ENCODE data around the gene TRIM7. TPM values are rescaled to one million over a fixed set of nuclear protein-coding genes. Genes with fewer than 3 reads are reported as not detected.
"Not testable (repeated sequence)": the region's sequence is repeated elsewhere in the genome, so short reads cannot be mapped to it uniquely, and the experiment has no call there.

The TRIM7 gene
- total and polyA plus RNA-seq, 2 donors = 0.38 to 5.3 TPM

GRCh38 chr5:181153814-181154213 lies 51.2 kb downstream of the TRIM7 start:
- DNase-seq (ENCODE audit: low read depth in 6 of 9, low spot score in 9 of 9) = no peak
- Histone ChIP-seq H3K27ac (ENCODE audit: low read depth in 1 of 2, low read length in 1 of 2) (no peak overlapping the region), H3K4me3 (ENCODE audit: low read length in 2 of 2) (no peak overlapping the region), H3K36me3 (ENCODE audit: control insufficient read depth in 2 of 2, insufficient read depth in 2 of 2, low read length in 1 of 2) (no peaks in the 10 kb centered on the region), H3K9me3 (ENCODE audit: control insufficient read depth in 2 of 2, insufficient read depth in 1 of 2, low read length in 1 of 2) (no peaks in the 10 kb centered on the region), H3K4me1 (ENCODE audit: control insufficient read depth in 2 of 2, insufficient read depth in 2 of 2, low read length in 2 of 2) (peaks cover 0 to 9% of the 10 kb centered on the region in 2 donors), H3K27me3 (ENCODE audit: control insufficient read depth in 2 of 2, insufficient read depth in 1 of 2, low read length in 1 of 2) (peaks cover 0 to 2% of the 10 kb centered on the region in 2 donors)
- 68% methylated on average over 5 of the region's 5 CpGs for WGBS

GRCh38 chr5:181152406-181152805 lies 52.6 kb downstream of the TRIM7 start:
- no peak for DNase-seq (ENCODE audit: low read depth in 6 of 9, low spot score in 9 of 9)
- Histone ChIP-seq H3K27ac (ENCODE audit: low read depth in 1 of 2, low read length in 1 of 2) (no peak overlapping the region), H3K9me3 (ENCODE audit: control insufficient read depth in 2 of 2, insufficient read depth in 1 of 2, low read length in 1 of 2) (no peaks in the 10 kb centered on the region), H3K27me3 (ENCODE audit: control insufficient read depth in 2 of 2, insufficient read depth in 1 of 2, low read length in 1 of 2) (peaks cover 0 to 6% of the 10 kb centered on the region in 2 donors), H3K4me1 (ENCODE audit: control insufficient read depth in 2 of 2, insufficient read depth in 2 of 2, low read length in 2 of 2) (peaks cover 0 to 12% of the 10 kb centered on the region in 2 donors), H3K4me3 (ENCODE audit: low read length in 2 of 2) (no peak overlapping the region), H3K36me3 (ENCODE audit: control insufficient read depth in 2 of 2, insufficient read depth in 2 of 2, low read length in 1 of 2) (no peaks in the 10 kb centered on the region)
- WGBS = 81% methylated on average over 9 of the region's 9 CpGs

GRCh38 chr5:181151146-181151545 lies 53.9 kb downstream of the TRIM7 start:
- no peaks in the 10 kb centered on the region for H3K36me3 ChIP-seq (ENCODE audit: control insufficient read depth in 2 of 2, insufficient read depth in 2 of 2, low read length in 1 of 2)
- DNase-seq (ENCODE audit: low read depth in 6 of 9, low spot score in 9 of 9) = no peak
- no peak overlapping the region for H3K4me3 ChIP-seq (ENCODE audit: low read length in 2 of 2)
- no peaks in the 10 kb centered on the region for H3K9me3 ChIP-seq (ENCODE audit: control insufficient read depth in 2 of 2, insufficient read depth in 1 of 2, low read length in 1 of 2)
- 48% methylated on average over 9 of the region's 9 CpGs for WGBS
- peaks cover 0 to 12% of the 10 kb centered on the region in 2 donors for H3K4me1 ChIP-seq (ENCODE audit: control insufficient read depth in 2 of 2, insufficient read depth in 2 of 2, low read length in 2 of 2)
- no peak overlapping the region for H3K27ac ChIP-seq (ENCODE audit: low read depth in 1 of 2, low read length in 1 of 2)
- peaks cover 0 to 6% of the 10 kb centered on the region in 2 donors for H3K27me3 ChIP-seq (ENCODE audit: control insufficient read depth in 2 of 2, insufficient read depth in 1 of 2, low read length in 1 of 2)

GRCh38 chr5:181149806-181150733 lies 54.9 kb downstream of the TRIM7 start:
- Histone ChIP-seq H3K9me3 (ENCODE audit: control insufficient read depth in 2 of 2, insufficient read depth in 1 of 2, low read length in 1 of 2) (no peaks in the 10 kb centered on the region), H3K36me3 (ENCODE audit: control insufficient read depth in 2 of 2, insufficient read depth in 2 of 2, low read length in 1 of 2) (no peaks in the 10 kb centered on the region), H3K4me1 (ENCODE audit: control insufficient read depth in 2 of 2, insufficient read depth in 2 of 2, low read length in 2 of 2) (peaks cover 0 to 12% of the 10 kb centered on the region in 2 donors), H3K4me3 (ENCODE audit: low read length in 2 of 2) (no peak overlapping the region), H3K27me3 (ENCODE audit: control insufficient read depth in 2 of 2, insufficient read depth in 1 of 2, low read length in 1 of 2) (peaks cover 0 to 6% of the 10 kb centered on the region in 2 donors), H3K27ac (ENCODE audit: low read depth in 1 of 2, low read length in 1 of 2) (peak overlapping the region in 1 of 2 donors; percentile 53)
- DNase-seq (ENCODE audit: low read depth in 6 of 9, low spot score in 9 of 9) = no peak
- WGBS = 79% methylated on average over 14 of the region's 14 CpGs

- 91% methylated on average over 6 of the region's 6 CpGs for WGBS
- H3K9me3 ChIP-seq (ENCODE audit: control insufficient read depth in 2 of 2, insufficient read depth in 1 of 2, low read length in 1 of 2) = no peaks in the 10 kb centered on the region
- H3K36me3 ChIP-seq (ENCODE audit: control insufficient read depth in 2 of 2, insufficient read depth in 2 of 2, low read length in 1 of 2) = no peaks in the 10 kb centered on the region
- H3K4me1 ChIP-seq (ENCODE audit: control insufficient read depth in 2 of 2, insufficient read depth in 2 of 2, low read length in 2 of 2) = peaks cover 0 to 12% of the 10 kb centered on the region in 2 donors
- no peak overlapping the region for H3K4me3 ChIP-seq (ENCODE audit: low read length in 2 of 2)
- peaks cover 0 to 6% of the 10 kb centered on the region in 2 donors for H3K27me3 ChIP-seq (ENCODE audit: control insufficient read depth in 2 of 2, insufficient read depth in 1 of 2, low read length in 1 of 2)
- no peak for DNase-seq (ENCODE audit: low read depth in 6 of 9, low spot score in 9 of 9)
- H3K27ac ChIP-seq (ENCODE audit: low read depth in 1 of 2, low read length in 1 of 2) = peak overlapping the region in 1 of 2 donors; percentile 26
These were observed 55.6 kb downstream of the TRIM7 start for GRCh38 chr5:181149355-181149754.

- not testable (repeated sequence) for H3K27ac ChIP-seq (ENCODE audit: low read depth in 1 of 2, low read length in 1 of 2); DNase-seq (ENCODE audit: low read depth in 6 of 9, low spot score in 9 of 9); H3K27me3 ChIP-seq (ENCODE audit: control insufficient read depth in 2 of 2, insufficient read depth in 1 of 2, low read length in 1 of 2); H3K36me3 ChIP-seq (ENCODE audit: control insufficient read depth in 2 of 2, insufficient read depth in 2 of 2, low read length in 1 of 2); H3K4me3 ChIP-seq (ENCODE audit: low read length in 2 of 2); H3K9me3 ChIP-seq (ENCODE audit: control insufficient read depth in 2 of 2, insufficient read depth in 1 of 2, low read length in 1 of 2)
- WGBS = 63% methylated on average over 7 of the region's 7 CpGs
- peaks cover 0 to 12% of the 10 kb centered on the region in 2 donors for H3K4me1 ChIP-seq (ENCODE audit: control insufficient read depth in 2 of 2, insufficient read depth in 2 of 2, low read length in 2 of 2)
These were observed 57.9 kb downstream of the TRIM7 start, which contains the start of gene OR2V2 for GRCh38 chr5:181146927-181147636. Gene OR2V2, plus strand, starts transcription at chr5:181147586. Its CDS starts 7,357 bp downstream, at chr5:181154943.

- WGBS = 78% methylated on average over 1 of the region's 1 CpG
- no peak for DNase-seq (ENCODE audit: low read depth in 6 of 9, low spot score in 9 of 9)
- H3K4me1 ChIP-seq (ENCODE audit: control insufficient read depth in 2 of 2, insufficient read depth in 2 of 2, low read length in 2 of 2) = peaks cover 0 to 7% of the 10 kb centered on the region in 2 donors
- peaks cover 0 to 11% of the 10 kb centered on the region in 2 donors for H3K9me3 ChIP-seq (ENCODE audit: control insufficient read depth in 2 of 2, insufficient read depth in 1 of 2, low read length in 1 of 2)
- H3K4me3 ChIP-seq (ENCODE audit: low read length in 2 of 2) = no peak overlapping the region
- H3K27me3 ChIP-seq (ENCODE audit: control insufficient read depth in 2 of 2, insufficient read depth in 1 of 2, low read length in 1 of 2) = peaks cover 0 to 4% of the 10 kb centered on the region in 2 donors
- H3K36me3 ChIP-seq (ENCODE audit: control insufficient read depth in 2 of 2, insufficient read depth in 2 of 2, low read length in 1 of 2) = no peaks in the 10 kb centered on the region
- no peak overlapping the region for H3K27ac ChIP-seq (ENCODE audit: low read depth in 1 of 2, low read length in 1 of 2)
These were observed 59.9 kb downstream of the TRIM7 start for GRCh38 chr5:181145133-181145532.

Measured in thymus (tissue), 11 donors.